Fibroblast of villous mesenchyme (primary cell): Measurements from ENCODE around the gene TMPRSS13. TPM values are rescaled to one million over a fixed set of nuclear protein-coding genes. Genes with fewer than 3 reads are reported as not detected.
"Not testable (repeated sequence)": the region's sequence is repeated elsewhere in the genome, so short reads cannot be mapped to it uniquely, and the experiment has no call there.

Experiments
- DNase-seq: peaks from one replicate; pipeline ENCODE4 v3.0.0-alpha.2; 2010; ENCODE audit warnings: low read depth
- H3K4me3 ChIP-seq: 2 replicates; pipeline ENCODE4 v1.5.1; 2011; ENCODE audit warnings: low read depth, mild to moderate bottlenecking, low read length
- CTCF ChIP-seq: IDR thresholded peaks from 2 replicates; pipeline ENCODE4 v1.5.1; 2012; ENCODE audit warnings: low read depth, mild to moderate bottlenecking, low read length; ENCODE audit not compliant: insufficient read depth
- total RNA-seq: library from RNA; depleted of rRNA; stranded (reverse); fragments of >200 nt; gene quantifications from 2 replicates; pipeline ENCODE4 v1.2.3, GENCODE V29; 2012

TMPRSS13 gene
- total RNA-seq, 1 donor: not detected

GRCh38 chr11:117930668-117931330 lies 1.6 kb upstream of the TMPRSS13 start:
- H3K4me3 ChIP-seq: no peak overlapping the region
- no peak for TF ChIP-seq CTCF
- no peak for DNase-seq

- DNase-seq: no peak
- no peak overlapping the region for H3K4me3 ChIP-seq
- TF ChIP-seq CTCF: no peak
Measured at GRCh38 chr11:117929916-117930570, 841 bp upstream of the TMPRSS13 start.

GRCh38 chr11:117928446-117929141 lies 608 bp downstream of the TMPRSS13 start:
- DNase-seq: no peak
- no peak for TF ChIP-seq CTCF
- no peak overlapping the region for H3K4me3 ChIP-seq

GRCh38 chr11:117927926-117928325 lies 1.3 kb downstream of the TMPRSS13 start:
- H3K4me3 ChIP-seq: no peak overlapping the region

GRCh38 chr11:117926166-117926565 lies 3.0 kb downstream of the TMPRSS13 start:
- DNase-seq: not testable (repeated sequence)

More at GRCh38 chr11:117927926-117928325, 1.3 kb downstream of the TMPRSS13 start:
- TF ChIP-seq CTCF: no peak
- no peak for DNase-seq

GRCh38 chr11:117925198-117925925 lies 3.8 kb downstream of the TMPRSS13 start:
- DNase-seq: no peak
- H3K4me3 ChIP-seq: no peak overlapping the region
- TF ChIP-seq CTCF: no peak

More at GRCh38 chr11:117926166-117926565, 3.0 kb downstream of the TMPRSS13 start:
- not testable (repeated sequence) for H3K4me3 ChIP-seq
